ENCODE results near the gene EIF3CL.
"Not testable (repeated sequence)": the region's sequence is repeated elsewhere in the genome, so short reads cannot be mapped to it uniquely, and the experiment has no call there.

DNA sequence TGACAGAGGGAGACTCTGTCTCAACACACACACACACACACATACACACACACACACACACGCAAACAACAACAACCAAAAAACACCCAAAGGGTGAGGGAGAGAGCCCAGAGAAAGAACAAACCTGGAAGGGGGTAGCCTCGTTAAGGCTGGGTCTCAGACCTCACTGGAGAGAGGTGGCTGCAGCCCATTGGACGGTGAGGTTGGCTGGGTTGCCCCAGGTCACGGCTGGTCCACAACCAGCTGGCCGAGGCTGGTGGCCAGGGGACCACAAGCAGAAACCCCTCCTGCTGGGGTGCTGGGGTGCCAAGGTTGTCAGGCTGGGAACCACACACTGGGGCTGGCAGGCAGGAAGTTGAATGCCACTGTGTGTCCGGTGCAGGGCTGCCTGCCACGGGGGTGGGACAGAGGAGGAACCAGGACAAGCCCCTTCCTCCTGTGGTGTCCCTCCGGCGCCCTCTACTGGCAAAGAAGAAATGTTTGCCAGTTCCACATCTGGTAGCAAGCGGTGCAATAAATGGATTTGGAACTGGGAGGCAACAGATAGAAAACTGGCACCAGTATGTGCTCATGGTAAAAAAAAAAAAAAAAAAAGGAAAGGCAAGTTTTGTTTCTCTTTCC, 22.5 kb upstream of the EIF3CL start:
- TF ChIP-seq POLR2A, CTCF (IDR thresholded peaks at IDR 0.05): not testable (repeated sequence)
